ENCODE data around the gene APOB. TPM values are rescaled to one million over a fixed set of nuclear protein-coding genes. Genes with fewer than 3 reads are reported as not detected.

Gene APOB
- total and polyA plus RNA-seq, 2 of the 13 experiments (the other 11 are each of a cell fraction or from before 2014, with no cell fraction given), result 1,569 to 2,515 TPM

GRCh38 chr2:21033237-21034155 is 10.4 kb downstream of the APOB start (continued):
- TF ChIP-seq, protein P1, sequence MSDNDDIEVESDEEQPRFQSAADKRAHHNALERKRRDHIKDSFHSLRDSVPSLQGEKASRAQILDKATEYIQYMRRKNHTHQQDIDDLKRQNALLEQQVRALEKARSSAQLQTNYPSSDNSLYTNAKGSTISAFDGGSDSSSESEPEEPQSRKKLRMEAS (IDR thresholded peaks at IDR 0.05), result 0 out of 2 replicates have a peak, but pooled peaks have one; percentile 18
- no peak for TF ChIP-seq ZNF546 (CRISPR knock-in tag; conservative IDR thresholded peaks at IDR 0.05)
- TF ChIP-seq HOXA9 (CRISPR knock-in tag; IDR thresholded peaks at IDR 0.05; ENCODE audit: borderline replicate concordance), result peak; percentile 67
- peak; percentile 35; the same call in 1 of the 2 replicates for TF ChIP-seq ZNF709 (CRISPR knock-in tag; IDR thresholded peaks at IDR 0.05)
- 0 out of 2 replicates have a peak, but pooled peaks have one; percentile 49 for TF ChIP-seq GTF3A (CRISPR knock-in tag; conservative IDR thresholded peaks at IDR 0.05)
- peak; percentile 47 for TF ChIP-seq POLR2G (IDR thresholded peaks at IDR 0.05; ENCODE audit: low read depth, low read length)
- TF ChIP-seq ZC3H4 (CRISPR knock-in tag; IDR thresholded peaks at IDR 0.05; ENCODE audit: borderline replicate concordance), result peak; percentile 86
- TF ChIP-seq, protein P2, sequence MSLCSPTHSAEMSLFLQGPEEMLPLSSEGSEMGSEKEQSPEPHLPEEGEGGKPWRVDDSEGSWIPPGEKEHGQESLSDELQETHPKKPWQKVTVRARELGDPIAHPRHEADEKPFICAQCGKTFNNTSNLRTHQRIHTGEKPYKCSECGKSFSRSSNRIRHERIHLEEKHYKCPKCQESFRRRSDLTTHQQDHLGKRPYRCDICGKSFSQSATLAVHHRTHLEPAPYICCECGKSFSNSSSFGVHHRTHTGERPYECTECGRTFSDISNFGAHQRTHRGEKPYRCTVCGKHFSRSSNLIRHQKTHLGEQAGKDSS (CRISPR knock-in tag; IDR thresholded peaks at IDR 0.05; ENCODE audit: borderline replicate concordance, low read depth), result 0 out of 2 replicates have a peak, but pooled peaks have one; percentile 17
- TF ChIP-seq, protein P3, sequence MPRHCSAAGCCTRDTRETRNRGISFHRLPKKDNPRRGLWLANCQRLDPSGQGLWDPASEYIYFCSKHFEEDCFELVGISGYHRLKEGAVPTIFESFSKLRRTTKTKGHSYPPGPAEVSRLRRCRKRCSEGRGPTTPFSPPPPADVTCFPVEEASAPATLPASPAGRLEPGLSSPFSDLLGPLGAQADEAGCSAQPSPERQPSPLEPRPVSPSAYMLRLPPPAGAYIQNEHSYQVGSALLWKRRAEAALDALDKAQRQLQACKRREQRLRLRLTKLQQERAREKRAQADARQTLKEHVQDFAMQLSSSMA (CRISPR knock-in tag; IDR thresholded peaks at IDR 0.05), result peak; percentile 49; the same call in 1 of the 2 replicates
- TF ChIP-seq ZBED4 (CRISPR knock-in tag; IDR thresholded peaks at IDR 0.05; ENCODE audit: borderline replicate concordance), result 0 out of 2 replicates have a peak, but pooled peaks have one; percentile 4
- peak; percentile 36; the same call in 1 of the 2 replicates for TF ChIP-seq ZNF556 (CRISPR knock-in tag; IDR thresholded peaks at IDR 0.05; ENCODE audit: borderline replicate concordance)
- peak; percentile 54 for TF ChIP-seq RBM22 (optimal IDR thresholded peaks at IDR 0.05; ENCODE audit: low read length)
- no peak for TF ChIP-seq ZFP37 (CRISPR knock-in tag; IDR thresholded peaks at IDR 0.05; ENCODE audit: borderline replicate concordance)
- 0 out of 2 replicates have a peak, but pooled peaks have one; percentile 17 for TF ChIP-seq ZNF563 (CRISPR knock-in tag; IDR thresholded peaks at IDR 0.05)
- peak; percentile 44 for TF ChIP-seq REPIN1 (CRISPR knock-in tag; IDR thresholded peaks at IDR 0.05; ENCODE audit: borderline replicate concordance, low read depth)
- 0 out of 2 replicates have a peak, but pooled peaks have one; percentile 43 for TF ChIP-seq ZNF670 (CRISPR knock-in tag; IDR thresholded peaks at IDR 0.05; ENCODE audit: borderline replicate concordance)
- peak; percentile 30 for TF ChIP-seq AFF4 (CRISPR knock-in tag; IDR thresholded peaks at IDR 0.05)

All from HepG2 (cell line).